Fibroblast of lung (primary cell): ENCODE data around the gene ELOF1. TPM values are rescaled to one million over a fixed set of nuclear protein-coding genes. Genes with fewer than 3 reads are reported as not detected.

Experiments used
- DNase-seq, 2 donors: peaks; one replicate each; pipeline versions ENCODE4 v3.0.0 to v3.0.0-alpha.2; 2010; ENCODE audit warnings: low read depth in 2 of 2
- H2AFZ ChIP-seq: 2 replicates; pipeline ENCODE4 v1.5.1; 2012; ENCODE audit warnings: low read length, control low read depth, inconsistent platforms
- H3K27ac ChIP-seq: 2 replicates; pipeline ENCODE4 v1.5.1; 2011; ENCODE audit warnings: low read length, control low read depth; ENCODE audit not compliant: insufficient read depth
- H3K27me3 ChIP-seq: 2 replicates; pipeline ENCODE4 v1.5.1; 2011; ENCODE audit warnings: mild to moderate bottlenecking, low read length; ENCODE audit not compliant: control insufficient read depth, insufficient read depth
- H3K36me3 ChIP-seq: 2 replicates; pipeline ENCODE4 v1.5.1; 2011; ENCODE audit warnings: low read length; ENCODE audit not compliant: control insufficient read depth, insufficient read depth
- H3K4me1 ChIP-seq: 2 replicates; pipeline ENCODE4 v1.5.1; 2011; ENCODE audit warnings: low read length; ENCODE audit not compliant: control insufficient read depth, insufficient read depth; ENCODE audit errors: extremely low read depth
- H3K4me2 ChIP-seq: 2 replicates; pipeline ENCODE4 v1.5.1; 2011; ENCODE audit warnings: low read length, control low read depth; ENCODE audit not compliant: insufficient read depth; ENCODE audit errors: extremely low read depth
- H3K4me3 ChIP-seq, 4 experiments: fragments of 200-600 bp in 1 of 4; sonication (generic) in 1 of 4; replicated peaks in 1 of 4; 2 replicates each; pipeline ENCODE4 v1.5.1; 2011 to 2016; ENCODE audit warnings: low read length in 4 of 4, low read depth in 3 of 4, mild to moderate bottlenecking in 3 of 4, control low read depth in 2 of 4, inconsistent platforms in 1 of 4, mixed read lengths in 1 of 4; ENCODE audit not compliant: insufficient read depth in 1 of 4; ENCODE audit errors: control extremely low read depth in 1 of 4
- H3K79me2 ChIP-seq: 2 replicates; pipeline ENCODE4 v1.5.1; 2012; ENCODE audit warnings: mild to moderate bottlenecking, low read length, inconsistent platforms; ENCODE audit not compliant: control insufficient read depth, insufficient read depth
- H3K9ac ChIP-seq: 2 replicates; pipeline ENCODE4 v1.5.1; 2011; ENCODE audit warnings: mild to moderate bottlenecking, low read length, control low read depth; ENCODE audit not compliant: insufficient read depth
- H3K9me3 ChIP-seq: 2 replicates; pipeline ENCODE4 v1.5.1; 2012; ENCODE audit warnings: low read depth, low read length; ENCODE audit not compliant: control insufficient read depth, insufficient read depth
- H4K20me1 ChIP-seq: 2 replicates; pipeline ENCODE4 v1.5.1; 2011; ENCODE audit warnings: low read length; ENCODE audit not compliant: control insufficient read depth, insufficient read depth; ENCODE audit errors: extremely low read depth
- CTCF ChIP-seq, 2 donors: IDR thresholded peaks in 1 of 2; conservative IDR thresholded peaks in 1 of 2; 1 replicate in 1 of 2; 2 replicates in 1 of 2; pipeline ENCODE4 v1.5.1; 2011 to 2012; ENCODE audit warnings: low read length in 2 of 2, control low read depth in 1 of 2, inconsistent platforms in 1 of 2, low read depth in 1 of 2, mild to moderate bottlenecking in 1 of 2
- EZH2 ChIP-seq: IDR thresholded peaks from 2 replicates; pipeline ENCODE4 v1.5.1; 2012; ENCODE audit warnings: low read length, control low read depth, mild to moderate bottlenecking; ENCODE audit errors: missing control alignments
- polyA plus RNA-seq, 2 donors: library from polyadenylated mRNA; depleted of rRNA in 1 of 2; stranded (reverse) in 1 of 2; unstranded in 1 of 2; fragments of >200 nt; gene quantifications; 2 replicates each; pipeline ENCODE4 v1.2.1, GENCODE V29; 2011 to 2012; ENCODE audit warnings: missing spikeins in 1 of 2
- total RNA-seq: library from RNA; depleted of rRNA; stranded (reverse); fragments of >200 nt; gene quantifications from 2 replicates; pipeline ENCODE4 v1.2.1, GENCODE V29; 2014

Gene ELOF1
- total and polyA plus RNA-seq, 2 donors (not counting 1 experiment from before 2014, with no cell fraction given), result 29.6 to 52.2 TPM

GRCh38 chr19:11580116-11580515, 21.1 kb upstream of the ELOF1 start:
- peaks cover 3% of the 10 kb centered on the region for H3K27me3 ChIP-seq
- H3K9me3 ChIP-seq, result no peaks in the 10 kb centered on the region
- no peak for TF ChIP-seq CTCF (conservative IDR thresholded peaks at IDR 0.05 in 1 of 2, IDR thresholded peaks at IDR 0.05 in 1 of 2; ENCODE audit: low read depth in 1 of 2, low read length in 2 of 2)
- no peak for TF ChIP-seq EZH2
- no peak overlapping the region for H2AFZ ChIP-seq
- no peaks in the 10 kb centered on the region for H4K20me1 ChIP-seq
- H3K79me2 ChIP-seq, result no peaks in the 10 kb centered on the region
- no peaks in the 10 kb centered on the region for H3K36me3 ChIP-seq
- H3K27ac ChIP-seq, result no peak overlapping the region
- peaks cover 2% of the 10 kb centered on the region for H3K4me1 ChIP-seq
- H3K4me3 ChIP-seq, result no peak overlapping the region
- no peak for DNase-seq
- no peak overlapping the region for H3K9ac ChIP-seq
- no peak overlapping the region for H3K4me2 ChIP-seq

GRCh38 chr19:11578258-11579142, 19.5 kb upstream of the ELOF1 start:
- Histone ChIP-seq H3K36me3 (no peaks in the 10 kb centered on the region), H3K9ac (no peak overlapping the region), H3K4me1 (peaks cover 2% of the 10 kb centered on the region), H3K4me3 (peak overlapping the region in 1 of 4 experiments; percentile 2), H3K9me3 (no peaks in the 10 kb centered on the region), H2AFZ (peak overlapping the region; percentile 29), H3K79me2 (no peaks in the 10 kb centered on the region), H3K4me2 (no peak overlapping the region), H3K27ac (no peak overlapping the region), H3K27me3 (peaks cover 3% of the 10 kb centered on the region), H4K20me1 (no peaks in the 10 kb centered on the region)
- TF ChIP-seq CTCF (conservative IDR thresholded peaks at IDR 0.05 in 1 of 2, IDR thresholded peaks at IDR 0.05 in 1 of 2; ENCODE audit: low read depth in 1 of 2, low read length in 2 of 2), result no peak
- no peak for TF ChIP-seq EZH2
- peak in 1 of 2 donors; percentile 9 for DNase-seq

GRCh38 chr19:11577451-11578257, 18.6 kb upstream of the ELOF1 start, which contains the start of gene ACP5:
Gene ACP5 (minus strand): TSS chr19:11577645. CDS start chr19:11577317, 328 bp downstream.
- no peak for DNase-seq
- Histone ChIP-seq H3K27me3 (peaks cover 3% of the 10 kb centered on the region), H3K4me1 (peaks cover 2% of the 10 kb centered on the region), H3K4me2 (no peak within 1 kb of the TSS), H3K9ac (no peak within 1 kb of the TSS), H3K27ac (no peak within 1 kb of the TSS), H2AFZ (peak within 1 kb of the TSS; percentile 29), H3K4me3 (peak within 1 kb of the TSS in 1 of 4 experiments; percentile 2), H4K20me1 (no peaks in the 10 kb centered on the region), H3K9me3 (no peaks in the 10 kb centered on the region), H3K36me3 (no peaks in the 10 kb centered on the region), H3K79me2 (no peaks in the 10 kb centered on the region)
- TF ChIP-seq CTCF (conservative IDR thresholded peaks at IDR 0.05 in 1 of 2, IDR thresholded peaks at IDR 0.05 in 1 of 2; ENCODE audit: low read depth in 1 of 2, low read length in 2 of 2), result no peak
